Measurements from ENCODE around the gene TTLL11.

DNA sequence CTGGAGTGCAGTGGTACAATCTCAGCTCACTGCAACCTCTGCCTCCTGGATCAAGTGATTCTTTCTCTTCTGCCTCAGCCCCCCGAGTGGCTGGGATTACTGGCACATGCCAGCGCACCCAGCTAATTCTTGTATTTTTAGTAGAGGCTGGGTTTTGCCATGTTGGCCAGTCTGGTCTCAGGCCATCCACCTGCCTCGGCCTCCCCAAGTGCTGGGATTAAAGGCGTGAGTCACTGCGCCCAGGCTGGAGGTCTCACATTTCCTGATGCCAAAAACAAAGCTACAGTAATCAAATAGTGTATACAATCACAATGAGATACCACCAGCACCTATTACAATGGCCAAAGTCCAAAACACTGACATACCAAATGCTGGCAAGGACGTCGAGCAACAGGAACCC, 51.1 kb downstream of the TTLL11 start:
- TF ChIP-seq, protein P1, sequence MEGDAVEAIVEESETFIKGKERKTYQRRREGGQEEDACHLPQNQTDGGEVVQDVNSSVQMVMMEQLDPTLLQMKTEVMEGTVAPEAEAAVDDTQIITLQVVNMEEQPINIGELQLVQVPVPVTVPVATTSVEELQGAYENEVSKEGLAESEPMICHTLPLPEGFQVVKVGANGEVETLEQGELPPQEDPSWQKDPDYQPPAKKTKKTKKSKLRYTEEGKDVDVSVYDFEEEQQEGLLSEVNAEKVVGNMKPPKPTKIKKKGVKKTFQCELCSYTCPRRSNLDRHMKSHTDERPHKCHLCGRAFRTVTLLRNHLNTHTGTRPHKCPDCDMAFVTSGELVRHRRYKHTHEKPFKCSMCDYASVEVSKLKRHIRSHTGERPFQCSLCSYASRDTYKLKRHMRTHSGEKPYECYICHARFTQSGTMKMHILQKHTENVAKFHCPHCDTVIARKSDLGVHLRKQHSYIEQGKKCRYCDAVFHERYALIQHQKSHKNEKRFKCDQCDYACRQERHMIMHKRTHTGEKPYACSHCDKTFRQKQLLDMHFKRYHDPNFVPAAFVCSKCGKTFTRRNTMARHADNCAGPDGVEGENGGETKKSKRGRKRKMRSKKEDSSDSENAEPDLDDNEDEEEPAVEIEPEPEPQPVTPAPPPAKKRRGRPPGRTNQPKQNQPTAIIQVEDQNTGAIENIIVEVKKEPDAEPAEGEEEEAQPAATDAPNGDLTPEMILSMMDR (IDR thresholded peaks at IDR 0.05) = no peak
- no peak for TF ChIP-seq POLR2AphosphoS5 (IDR thresholded peaks at IDR 0.05)

All from prostate gland (tissue), 2 donors.